ENCODE measurements around the gene MACROH2A1. TPM values are rescaled to one million over a fixed set of nuclear protein-coding genes. Genes with fewer than 3 reads are reported as not detected.
A peak's percentile ranks its signal among the peaks of the same experiment; 100 is the strongest.

The MACROH2A1 gene
- total RNA-seq, 6 donors from 2014 or later: 232 to 690 (median 355) TPM

GRCh38 chr5:135429301-135430134, 30.5 kb upstream of the MACROH2A1 start:
- no peaks in the 10 kb centered on the region for H3K27me3 ChIP-seq
- 53 to 64% methylated on average over 9 to 12 of the region's 12 CpGs for WGBS, 2 donors
- no peak for DNase-seq
- peaks cover 0 to 7% (median 2%) of the 10 kb centered on the region in 4 donors for H3K9me3 ChIP-seq
- no peak overlapping the region for H3K4me3 ChIP-seq
- H3K36me3 ChIP-seq: no peaks in the 10 kb centered on the region
- peaks cover 0 to 20% (median 7%) of the 10 kb centered on the region in 4 donors for H3K4me1 ChIP-seq
- TF ChIP-seq POLR2A (IDR thresholded peaks at IDR 0.05): no peak
- no peak for TF ChIP-seq CTCF (IDR thresholded peaks at IDR 0.05)
- no peak for TF ChIP-seq EP300 (IDR thresholded peaks at IDR 0.05)
- no peak for TF ChIP-seq POLR2AphosphoS5 (IDR thresholded peaks at IDR 0.05)
- peak in 1 of 2 donors; percentile 33 for ATAC-seq (ENCODE audit: low FRiP score in 2 of 2)
- H3K27ac ChIP-seq: no peak overlapping the region

GRCh38 chr5:135428586-135428985, 29.6 kb upstream of the MACROH2A1 start:
- Histone ChIP-seq H3K27ac (no peak overlapping the region), H3K27me3 (no peaks in the 10 kb centered on the region), H3K36me3 (no peaks in the 10 kb centered on the region), H3K4me1 (peaks cover 0 to 11% (median 3%) of the 10 kb centered on the region in 4 donors), H3K9me3 (peaks cover 0 to 7% (median 2%) of the 10 kb centered on the region in 4 donors), H3K4me3 (no peak overlapping the region)
- ATAC-seq (ENCODE audit: low FRiP score in 2 of 2) (no peak), DNase-seq (no peak)
- TF ChIP-seq EP300 (IDR thresholded peaks at IDR 0.05) (no peak), POLR2A (IDR thresholded peaks at IDR 0.05) (no peak), POLR2AphosphoS5 (IDR thresholded peaks at IDR 0.05) (no peak), CTCF (IDR thresholded peaks at IDR 0.05) (no peak)
- 72 to 86% methylated on average over 1 of the region's 1 CpG for WGBS, 2 donors

- WGBS, 2 donors: 40 to 43% methylated on average over 7 of the region's 7 CpGs
Observed at GRCh38 chr5:135426102-135427082, 27.4 kb upstream of the MACROH2A1 start.

GRCh38 chr5:135425641-135426040, 26.6 kb upstream of the MACROH2A1 start:
- ATAC-seq (ENCODE audit: low FRiP score in 2 of 2): no peak
- Histone ChIP-seq H3K4me3 (no peak overlapping the region), H3K27ac (peak overlapping the region in 2 of 4 donors; percentile 36 to 38), H3K36me3 (no peaks in the 10 kb centered on the region), H3K27me3 (no peaks in the 10 kb centered on the region), H3K4me1 (peaks cover 0 to 8% (median 3%) of the 10 kb centered on the region in 4 donors), H3K9me3 (peaks cover 0 to 7% (median 2%) of the 10 kb centered on the region in 4 donors)
- 43 to 56% methylated on average over 2 of the region's 2 CpGs for WGBS, 2 donors
- DNase-seq: no peak
- no peak for TF ChIP-seq EP300 (IDR thresholded peaks at IDR 0.05)
- no peak for TF ChIP-seq POLR2AphosphoS5 (IDR thresholded peaks at IDR 0.05)
- no peak for TF ChIP-seq CTCF (IDR thresholded peaks at IDR 0.05)
- TF ChIP-seq POLR2A (IDR thresholded peaks at IDR 0.05): no peak

More at GRCh38 chr5:135426102-135427082, 27.4 kb upstream of the MACROH2A1 start:
- no peaks in the 10 kb centered on the region for H3K27me3 ChIP-seq
- H3K4me3 ChIP-seq: no peak overlapping the region
- peak overlapping the region in 2 of 4 donors; percentile 36 to 38 for H3K27ac ChIP-seq
- peaks cover 0 to 8% (median 3%) of the 10 kb centered on the region in 4 donors for H3K4me1 ChIP-seq
- H3K36me3 ChIP-seq: no peaks in the 10 kb centered on the region
- ATAC-seq (ENCODE audit: low FRiP score in 2 of 2): peak; percentile 64 to 83
- DNase-seq: no peak
- TF ChIP-seq EP300 (IDR thresholded peaks at IDR 0.05): no peak
- peak; percentile 33 to 68 (median 46) for TF ChIP-seq CTCF (IDR thresholded peaks at IDR 0.05)
- peaks cover 0 to 7% (median 2%) of the 10 kb centered on the region in 4 donors for H3K9me3 ChIP-seq
